Gastrocnemius medialis (tissue), 4 donors: ENCODE measurements around the gene CHCHD4. TPM values are rescaled to one million over a fixed set of nuclear protein-coding genes. Genes with fewer than 3 reads are reported as not detected.
"Not testable (repeated sequence)": the region's sequence is repeated elsewhere in the genome, so short reads cannot be mapped to it uniquely, and the experiment has no call there.

Experiments
- ATAC-seq, 2 donors: fragments of 150-250 bp; one replicate each; pipeline ENCODE4 v1.9.1; 2016
- DNase-seq, 2 donors: peaks; one replicate each; pipeline ENCODE4 v3.0.0-alpha.2; 2019
- H3K27ac ChIP-seq, 4 donors: fragments of 200-600 bp; sonication (generic); 1 replicate in 1 of 4; 2 replicates in 3 of 4; pipeline ENCODE4 v1.5.1; 2016 to 2018; ENCODE audit warnings: mild to moderate bottlenecking in 2 of 4, moderate library complexity in 1 of 4
- H3K27me3 ChIP-seq, 3 donors: fragments of 200-600 bp; sonication (generic) in 2 of 3; 1 replicate in 1 of 3; 2 replicates in 2 of 3; pipeline versions ENCODE4 v1.5.1 to v1.6.0; 2016 to 2019; ENCODE audit warnings: mild to moderate bottlenecking in 1 of 3, moderate library complexity in 1 of 3
- H3K36me3 ChIP-seq, 2 donors: fragments of 200-600 bp; sonication (generic) in 1 of 2; one replicate each; pipeline ENCODE4 v1.5.1; 2017 to 2018
- H3K4me1 ChIP-seq, 2 donors: fragments of 200-600 bp; sonication (generic) in 1 of 2; one replicate each; pipeline ENCODE4 v1.5.1; 2016 to 2017; ENCODE audit warnings: mild to moderate bottlenecking in 2 of 2
- H3K4me3 ChIP-seq, 4 donors: fragments of 200-600 bp; sonication (generic) in 3 of 4; 1 replicate in 1 of 4; 2 replicates in 3 of 4; pipeline ENCODE4 v1.5.1; 2016 to 2019; ENCODE audit warnings: mild to moderate bottlenecking in 2 of 4
- H3K9me3 ChIP-seq, 3 donors: fragments of 200-600 bp; sonication (generic) in 2 of 3; 1 replicate in 1 of 3; 2 replicates in 2 of 3; pipeline ENCODE4 v1.5.1; 2016 to 2019
- POLR2A ChIP-seq, 2 donors: fragments of 450-650 bp; IDR thresholded peaks; one replicate each; pipeline ENCODE4 v1.6.1; 2017; ENCODE audit warnings: antibody characterized with exemption in 2 of 2, mild to moderate bottlenecking in 2 of 2, moderate library complexity in 2 of 2
- in situ Hi-C, 4 donors: fragments of 200-750 bp; cut with MboI; loops; one replicate each; pipeline versions ENCODE4 v1.15.0 to v1.8.0; 2017; ENCODE audit warnings: low sequenced_read_pairs in 4 of 4
- intact Hi-C: fragments of 100-400 bp; cut with DNase I; formaldehyde crosslinking; loops from one replicate; pipeline ENCODE4 v1.15.1; 2023; ENCODE audit warnings: low total_unique reads
- total RNA-seq, 4 donors: library from RNA; depleted of rRNA; stranded (reverse); fragments of >200 nt; gene quantifications; one replicate each; pipeline versions ENCODE4 v1.1.0 to v1.2.3, GENCODE V29; 2016
- TF ChIP-seq, protein P1 (sequence below), 5 experiments: fragments of 450-650 bp in 3 of 5; fragments of 200-600 bp in 2 of 5; sonication (generic) in 2 of 5; IDR thresholded peaks in 4 of 5; conservative IDR thresholded peaks in 1 of 5; 1 replicate in 4 of 5; 2 replicates in 1 of 5; pipeline ENCODE4 v1.5.1; 2016 to 2019; ENCODE audit warnings: antibody characterized with exemption in 5 of 5, mild to moderate bottlenecking in 3 of 5, moderate library complexity in 3 of 5

The CHCHD4 gene
- total RNA-seq, 4 donors from 2014 or later, result 16.2 to 49.4 (median 22.8) TPM

DNA sequence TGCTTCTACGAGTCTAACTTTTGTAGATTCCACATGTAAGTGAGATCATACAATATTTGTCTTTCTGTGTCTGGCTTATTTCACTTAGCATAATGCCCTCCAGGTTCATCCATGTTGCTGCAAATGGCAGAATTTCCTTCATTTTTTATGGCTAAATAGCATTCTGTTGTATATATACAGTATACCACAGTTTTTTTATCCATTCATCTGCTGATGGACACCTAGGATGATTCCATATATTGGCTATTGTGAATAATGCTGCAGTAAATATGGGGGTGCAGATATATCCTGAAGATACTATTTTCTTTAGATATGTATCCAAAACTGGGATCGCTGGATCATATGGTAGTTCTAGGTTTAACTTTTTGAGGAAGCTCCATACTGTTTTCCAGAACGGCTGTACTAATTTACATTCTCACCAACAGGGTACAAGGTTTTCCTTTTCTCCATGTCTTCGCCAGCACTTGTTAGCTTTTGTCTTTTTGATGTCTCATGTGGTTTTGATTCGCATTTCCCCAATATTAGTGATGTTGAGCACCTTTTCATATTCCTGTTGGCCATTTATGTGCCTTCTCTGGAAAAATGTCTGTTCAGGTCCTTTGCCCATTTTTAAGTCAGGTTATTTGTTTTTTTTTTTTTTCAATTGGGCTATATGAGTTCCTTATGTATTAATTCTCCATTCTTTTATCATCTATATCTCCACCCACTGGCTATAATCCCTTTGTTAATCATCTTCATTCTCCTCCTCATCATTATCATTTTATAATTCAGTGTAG lies 26.9 kb downstream of the CHCHD4 start:
- Histone ChIP-seq H3K27ac (no peak overlapping the region), H3K4me1 (no peaks in the 10 kb centered on the region), H3K9me3 (no peaks in the 10 kb centered on the region), H3K27me3 (peaks cover 0 to 6% (median 0%) of the 10 kb centered on the region in 3 donors), H3K4me3 (no peak overlapping the region), H3K36me3 (no peaks in the 10 kb centered on the region)
- intact Hi-C loops, result no loop called here
- no peak for DNase-seq
- TF ChIP-seq POLR2A (IDR thresholded peaks at IDR 0.05), result no peak
- TF ChIP-seq, protein P1, sequence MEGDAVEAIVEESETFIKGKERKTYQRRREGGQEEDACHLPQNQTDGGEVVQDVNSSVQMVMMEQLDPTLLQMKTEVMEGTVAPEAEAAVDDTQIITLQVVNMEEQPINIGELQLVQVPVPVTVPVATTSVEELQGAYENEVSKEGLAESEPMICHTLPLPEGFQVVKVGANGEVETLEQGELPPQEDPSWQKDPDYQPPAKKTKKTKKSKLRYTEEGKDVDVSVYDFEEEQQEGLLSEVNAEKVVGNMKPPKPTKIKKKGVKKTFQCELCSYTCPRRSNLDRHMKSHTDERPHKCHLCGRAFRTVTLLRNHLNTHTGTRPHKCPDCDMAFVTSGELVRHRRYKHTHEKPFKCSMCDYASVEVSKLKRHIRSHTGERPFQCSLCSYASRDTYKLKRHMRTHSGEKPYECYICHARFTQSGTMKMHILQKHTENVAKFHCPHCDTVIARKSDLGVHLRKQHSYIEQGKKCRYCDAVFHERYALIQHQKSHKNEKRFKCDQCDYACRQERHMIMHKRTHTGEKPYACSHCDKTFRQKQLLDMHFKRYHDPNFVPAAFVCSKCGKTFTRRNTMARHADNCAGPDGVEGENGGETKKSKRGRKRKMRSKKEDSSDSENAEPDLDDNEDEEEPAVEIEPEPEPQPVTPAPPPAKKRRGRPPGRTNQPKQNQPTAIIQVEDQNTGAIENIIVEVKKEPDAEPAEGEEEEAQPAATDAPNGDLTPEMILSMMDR (IDR thresholded peaks at IDR 0.05 in 4 of 5, conservative IDR thresholded peaks at IDR 0.05 in 1 of 5), result no peak
- in situ Hi-C loops, result no loop called here
- no peak for ATAC-seq

DNA sequence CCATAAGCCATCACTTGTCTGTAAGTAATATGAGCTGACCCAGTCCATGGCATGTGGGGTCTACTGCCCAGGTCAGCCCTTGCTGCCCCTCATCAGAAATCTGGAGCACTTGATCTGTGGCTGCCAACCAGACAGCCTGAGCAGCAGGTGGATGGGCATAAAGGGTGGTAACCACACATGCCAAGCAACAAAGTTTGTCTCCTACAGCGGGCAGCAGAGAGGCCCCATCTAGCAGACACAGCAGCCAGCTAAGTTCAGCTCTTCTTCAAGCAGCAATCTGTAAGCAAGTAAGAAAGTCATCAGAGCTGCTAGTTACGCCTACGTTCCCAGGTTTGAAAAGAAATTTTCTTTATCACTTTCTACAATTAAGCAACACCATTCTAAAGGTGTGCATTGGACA lies 27.9 kb downstream of the CHCHD4 start:
- intact Hi-C loops, result no loop called here
- DNase-seq (no peak), ATAC-seq (no peak)
- no peaks in the 10 kb centered on the region for H3K4me1 ChIP-seq
- no peak overlapping the region for H3K27ac ChIP-seq
- in situ Hi-C loops, result no loop called here
- H3K36me3 ChIP-seq, result no peaks in the 10 kb centered on the region
- H3K27me3 ChIP-seq, result peaks cover 0 to 6% (median 0%) of the 10 kb centered on the region in 3 donors
- no peak overlapping the region for H3K4me3 ChIP-seq
- no peaks in the 10 kb centered on the region for H3K9me3 ChIP-seq
- TF ChIP-seq POLR2A (IDR thresholded peaks at IDR 0.05), result no peak
- TF ChIP-seq, protein P1 (IDR thresholded peaks at IDR 0.05 in 4 of 5, conservative IDR thresholded peaks at IDR 0.05 in 1 of 5), result no peak

DNA sequence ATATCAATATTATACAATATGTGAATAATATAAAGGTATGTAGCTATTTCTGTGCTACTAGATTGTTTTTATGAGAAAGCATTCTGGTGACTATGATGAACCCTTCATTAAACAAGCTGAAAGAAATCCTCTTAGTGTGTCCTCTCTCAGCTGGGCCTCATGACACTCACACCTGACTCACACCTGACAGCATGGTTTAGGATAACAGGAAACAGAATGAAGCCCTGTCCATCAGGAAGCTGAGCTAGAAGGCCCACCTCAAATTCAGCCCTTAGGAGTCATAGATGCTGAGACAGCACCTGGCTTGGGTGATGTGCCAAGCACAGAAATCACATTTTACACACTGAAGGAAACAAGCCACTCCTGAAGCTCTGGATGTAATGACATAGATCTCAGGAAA lies 30.8 kb downstream of the CHCHD4 start:
- Histone ChIP-seq H3K27me3 (peaks cover 0 to 6% (median 0%) of the 10 kb centered on the region in 3 donors), H3K27ac (no peak overlapping the region), H3K4me1 (no peaks in the 10 kb centered on the region), H3K9me3 (no peaks in the 10 kb centered on the region), H3K36me3 (no peaks in the 10 kb centered on the region), H3K4me3 (no peak overlapping the region)
- in situ Hi-C loops, result no loop called here
- TF ChIP-seq, protein P1 (IDR thresholded peaks at IDR 0.05 in 4 of 5, conservative IDR thresholded peaks at IDR 0.05 in 1 of 5), result no peak
- no peak for TF ChIP-seq POLR2A (IDR thresholded peaks at IDR 0.05)
- ATAC-seq, result no peak
- no peak for DNase-seq
- intact Hi-C loops, result no loop called here

GRCh38 chr3:14092464-14092863 lies 32.2 kb downstream of the CHCHD4 start:
- ATAC-seq (no peak), DNase-seq (no peak)
- Histone ChIP-seq H3K27ac (no peak overlapping the region), H3K4me3 (no peak overlapping the region), H3K36me3 (no peaks in the 10 kb centered on the region), H3K4me1 (no peaks in the 10 kb centered on the region), H3K27me3 (peaks cover 0 to under 1% (median 0%) of the 10 kb centered on the region in 3 donors), H3K9me3 (peaks cover 0 to 7% (median 0%) of the 10 kb centered on the region in 3 donors)
- in situ Hi-C loops (no loop called here), intact Hi-C loops (no loop called here)
- no peak for TF ChIP-seq POLR2A (IDR thresholded peaks at IDR 0.05)
- TF ChIP-seq, protein P1 (IDR thresholded peaks at IDR 0.05 in 4 of 5, conservative IDR thresholded peaks at IDR 0.05 in 1 of 5), result no peak

DNA sequence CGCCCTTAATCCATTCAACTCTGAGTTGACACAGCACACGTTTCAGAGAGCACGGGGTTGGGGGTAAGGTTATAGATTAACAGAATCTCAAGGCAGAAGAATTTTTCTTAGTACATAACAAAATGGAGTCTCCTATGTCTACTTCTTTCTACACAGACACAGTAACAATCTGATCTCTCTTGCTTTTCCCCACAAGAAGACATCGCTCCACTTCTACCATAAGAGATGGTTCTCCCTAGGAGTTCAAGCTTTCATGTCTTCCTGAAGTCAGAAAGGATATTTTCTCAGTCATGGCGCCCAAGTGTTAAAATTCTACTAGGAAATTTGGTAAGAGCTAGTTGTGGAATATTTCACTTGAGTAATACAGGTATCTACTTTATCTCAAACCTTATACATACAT lies 32.7 kb downstream of the CHCHD4 start:
- H3K27me3 ChIP-seq, ATAC-seq, H3K4me3 ChIP-seq, in situ Hi-C loops, intact Hi-C loops, H3K4me1 ChIP-seq, H3K9me3 ChIP-seq, DNase-seq, H3K27ac ChIP-seq, H3K36me3 ChIP-seq: not testable (repeated sequence)

- in situ Hi-C loops, H3K27me3 ChIP-seq, H3K9me3 ChIP-seq, H3K4me3 ChIP-seq, H3K27ac ChIP-seq, H3K36me3 ChIP-seq, ATAC-seq, DNase-seq, H3K4me1 ChIP-seq, intact Hi-C loops: not testable (repeated sequence)
Observed at GRCh38 chr3:14087461-14087860, 37.2 kb downstream of the CHCHD4 start.
